Astrocyte (in vitro differentiated cells and primary cell): ENCODE results near the gene TP53.

Source experiments
- EZH2 ChIP-seq: IDR thresholded peaks from 2 replicates; pipeline ENCODE4 v1.6.1; 2012; ENCODE audit warnings: mild to moderate bottlenecking, low read length, inconsistent platforms; ENCODE audit not compliant: insufficient read depth
- TF ChIP-seq, protein P1 (sequence below): IDR thresholded peaks from 2 replicates; pipeline ENCODE4 v1.5.1; 2011; ENCODE audit warnings: low read depth, mild to moderate bottlenecking, inconsistent platforms, low read length, moderate library complexity; ENCODE audit not compliant: insufficient read depth

DNA sequence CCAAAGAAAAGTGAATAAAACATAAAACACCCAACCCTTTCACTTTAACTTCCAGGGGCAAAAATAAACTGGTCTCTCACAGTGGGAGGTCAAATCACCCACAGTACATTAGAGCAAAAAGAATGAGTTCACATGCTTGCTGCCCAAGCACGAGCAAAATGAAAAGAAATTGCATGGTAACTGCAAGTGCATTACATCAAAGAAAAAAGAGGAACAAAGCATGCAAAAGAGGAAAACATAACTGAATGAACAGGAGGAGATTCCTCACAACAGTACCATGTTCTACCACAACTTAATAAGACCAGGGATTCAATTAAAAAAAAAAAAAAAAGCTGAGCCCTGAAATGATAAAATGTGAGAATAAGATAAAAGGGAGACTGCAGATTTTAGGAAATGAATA, 42.5 kb upstream of the TP53 start:
- TF ChIP-seq, protein P1, sequence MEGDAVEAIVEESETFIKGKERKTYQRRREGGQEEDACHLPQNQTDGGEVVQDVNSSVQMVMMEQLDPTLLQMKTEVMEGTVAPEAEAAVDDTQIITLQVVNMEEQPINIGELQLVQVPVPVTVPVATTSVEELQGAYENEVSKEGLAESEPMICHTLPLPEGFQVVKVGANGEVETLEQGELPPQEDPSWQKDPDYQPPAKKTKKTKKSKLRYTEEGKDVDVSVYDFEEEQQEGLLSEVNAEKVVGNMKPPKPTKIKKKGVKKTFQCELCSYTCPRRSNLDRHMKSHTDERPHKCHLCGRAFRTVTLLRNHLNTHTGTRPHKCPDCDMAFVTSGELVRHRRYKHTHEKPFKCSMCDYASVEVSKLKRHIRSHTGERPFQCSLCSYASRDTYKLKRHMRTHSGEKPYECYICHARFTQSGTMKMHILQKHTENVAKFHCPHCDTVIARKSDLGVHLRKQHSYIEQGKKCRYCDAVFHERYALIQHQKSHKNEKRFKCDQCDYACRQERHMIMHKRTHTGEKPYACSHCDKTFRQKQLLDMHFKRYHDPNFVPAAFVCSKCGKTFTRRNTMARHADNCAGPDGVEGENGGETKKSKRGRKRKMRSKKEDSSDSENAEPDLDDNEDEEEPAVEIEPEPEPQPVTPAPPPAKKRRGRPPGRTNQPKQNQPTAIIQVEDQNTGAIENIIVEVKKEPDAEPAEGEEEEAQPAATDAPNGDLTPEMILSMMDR, result no peak
- no peak for TF ChIP-seq EZH2
